ENCODE measurements around the gene CAVIN1. TPM values are rescaled to one million over a fixed set of nuclear protein-coding genes. Genes with fewer than 3 reads are reported as not detected.
"Not testable (repeated sequence)": the region's sequence is repeated elsewhere in the genome, so short reads cannot be mapped to it uniquely, and the experiment has no call there.

CAVIN1 gene
- total RNA-seq, 1 donor from 2014 or later = 8.2 TPM

DNA sequence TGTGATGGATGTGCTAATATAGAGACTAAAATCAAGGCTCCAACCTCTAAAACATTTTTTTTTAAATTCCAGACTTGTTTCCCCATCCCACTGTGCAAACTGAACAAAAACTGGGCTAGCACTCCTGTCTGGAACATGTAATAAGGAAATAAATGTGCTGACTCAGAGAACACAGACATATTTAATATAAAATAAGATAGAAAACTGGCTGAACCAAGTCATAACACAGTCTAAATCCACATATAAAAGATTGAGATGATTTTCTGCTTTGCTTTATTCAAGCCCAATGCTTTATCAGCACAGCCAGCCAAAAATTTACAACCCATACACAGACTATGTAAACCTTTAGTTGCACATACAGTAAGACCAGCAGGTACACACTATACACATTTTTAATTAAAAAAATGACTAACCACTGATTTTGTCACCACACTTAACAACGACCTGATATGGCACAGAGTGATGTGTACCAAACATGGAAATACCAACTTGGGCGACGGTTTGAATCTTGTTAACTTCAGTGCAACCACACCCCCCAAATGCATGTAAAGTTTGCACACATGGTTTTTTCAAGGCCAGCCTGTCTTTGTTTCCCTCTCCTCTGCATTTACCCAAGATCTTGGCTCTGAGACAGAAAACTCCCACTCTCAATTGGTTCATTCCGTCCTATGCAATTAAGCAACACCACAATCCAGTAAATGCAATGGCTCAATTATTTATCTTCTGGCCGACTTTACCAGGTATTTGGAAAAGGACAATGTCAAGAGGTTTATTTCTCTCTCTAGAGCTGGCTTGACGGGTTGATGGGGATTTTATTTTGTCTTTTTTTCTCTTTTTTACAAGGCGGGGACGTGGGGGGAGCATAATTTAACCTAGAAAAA is 36.0 kb downstream of the CAVIN1 start:
- FAIRE-seq = no peak
- no peak for DNase-seq (ENCODE audit: low spot score in 2 of 2)

DNA sequence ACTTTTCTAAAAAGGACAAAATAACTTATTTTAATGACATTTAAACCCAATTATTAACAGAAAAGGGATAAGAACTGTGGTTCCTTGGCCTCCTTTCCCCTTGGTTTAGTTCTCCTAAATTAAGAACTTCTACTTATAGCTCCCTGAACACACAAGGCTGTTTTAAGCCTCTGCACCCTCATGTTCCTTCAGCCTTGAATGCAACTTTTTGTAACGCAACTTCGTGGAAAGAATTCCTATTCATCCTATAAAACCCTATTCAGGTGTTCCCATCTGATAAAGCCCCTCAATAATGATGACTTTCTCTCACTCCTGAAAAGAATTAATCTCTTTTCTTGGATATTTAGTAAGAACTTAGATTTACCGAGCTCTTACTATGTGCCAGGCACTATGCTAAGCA is 41.2 kb downstream of the CAVIN1 start:
- FAIRE-seq (no peak), DNase-seq (ENCODE audit: low spot score in 2 of 2) (no peak)

DNA sequence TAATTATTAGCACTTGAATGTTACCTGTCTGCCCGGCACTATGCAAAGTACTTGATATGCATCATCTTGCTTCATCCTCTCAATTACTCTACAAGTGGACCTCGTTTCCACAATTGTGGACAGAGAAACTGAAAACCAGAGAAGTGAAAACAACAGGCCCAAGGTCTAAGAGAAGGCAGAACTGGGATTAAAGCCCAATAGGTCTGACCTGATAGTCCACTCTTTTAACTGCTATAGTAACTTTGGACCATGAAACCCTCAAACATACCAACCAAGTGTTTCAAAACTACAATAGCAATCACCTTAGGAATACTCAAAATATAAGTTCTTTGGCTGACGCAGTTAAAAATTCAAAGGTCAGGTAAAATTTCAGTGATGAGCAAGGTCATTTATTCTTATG is 42.1 kb downstream of the CAVIN1 start:
- FAIRE-seq (no peak), DNase-seq (ENCODE audit: low spot score in 2 of 2) (no peak)

DNA sequence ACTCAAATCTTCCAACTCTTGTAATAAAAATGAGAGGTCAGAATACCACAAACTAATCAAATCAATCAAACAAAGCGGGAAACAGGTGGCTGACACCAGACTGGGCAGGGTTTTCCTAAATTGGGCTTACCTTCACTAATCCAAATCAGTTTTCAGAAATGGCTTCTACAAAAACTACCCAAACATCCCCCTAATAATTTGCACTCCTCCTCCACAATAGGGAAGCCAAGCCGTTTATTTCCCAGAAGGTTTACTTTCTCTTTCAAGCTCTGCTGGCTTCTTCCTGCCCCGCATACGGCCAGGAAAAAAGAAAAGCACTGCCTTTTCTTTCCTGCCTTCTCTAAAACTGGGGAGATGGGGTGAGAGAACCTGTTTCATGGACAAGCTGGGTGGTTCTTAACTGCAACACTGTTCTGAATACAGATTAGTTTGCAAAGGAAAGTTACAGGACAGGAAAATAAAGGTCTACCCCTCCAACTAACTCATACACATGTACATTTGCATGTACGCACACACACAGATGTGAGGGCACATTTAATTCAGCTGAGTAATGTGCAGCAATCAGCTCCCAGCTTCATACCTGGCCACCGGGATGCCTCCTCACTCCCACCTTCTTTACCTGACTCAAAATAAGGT is 44.0 kb downstream of the CAVIN1 start:
- DNase-seq (ENCODE audit: low spot score in 2 of 2) (no peak), FAIRE-seq (no peak)

DNA sequence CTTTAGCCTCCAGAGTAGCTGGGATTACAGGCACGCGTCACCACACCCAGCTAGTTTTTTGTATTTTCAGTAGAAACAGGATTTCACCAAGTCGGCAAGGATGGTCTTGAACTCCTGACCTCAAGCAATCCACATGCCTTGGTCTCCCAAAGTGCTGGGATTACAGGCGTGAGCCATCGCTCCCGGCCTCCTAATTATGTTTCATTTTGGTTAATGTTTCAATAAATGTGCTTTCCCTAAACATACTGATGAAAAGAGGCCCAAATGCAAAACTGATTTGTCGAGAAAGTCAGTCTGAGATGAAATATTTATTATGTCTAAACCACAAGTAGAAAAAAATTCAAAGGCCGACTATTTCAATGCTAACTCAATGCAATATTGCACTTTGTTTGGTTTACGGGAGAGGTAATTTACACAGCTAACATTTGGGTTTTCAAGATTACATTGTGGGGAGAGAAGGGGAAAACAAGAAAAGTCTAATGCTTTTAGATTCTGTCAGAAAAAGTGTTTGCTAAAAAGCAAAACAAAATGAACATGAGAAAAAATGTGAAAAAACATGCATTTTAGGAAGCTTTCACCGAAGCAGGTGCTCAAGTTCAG is 44.6 kb downstream of the CAVIN1 start:
- DNase-seq (ENCODE audit: low spot score in 2 of 2) (no peak), FAIRE-seq (no peak)

DNA sequence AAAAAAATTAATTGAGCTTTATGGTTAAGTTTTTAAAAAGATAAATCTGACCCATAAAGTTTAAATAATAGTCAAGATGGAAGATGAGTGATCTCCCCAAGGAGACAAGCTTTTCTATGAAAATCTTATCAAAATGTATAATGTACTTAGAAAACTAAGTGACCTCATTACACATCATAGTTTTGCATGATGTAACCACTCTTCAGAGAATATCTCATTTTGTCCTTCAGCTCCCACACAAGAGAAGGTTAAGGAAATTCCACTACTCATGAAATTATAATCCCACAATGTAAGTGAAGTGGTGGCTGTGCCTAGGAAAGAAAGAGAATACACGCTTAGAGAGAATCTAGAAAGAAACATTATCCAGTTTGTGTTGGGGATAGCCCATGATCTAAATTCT is 49.2 kb downstream of the CAVIN1 start:
- DNase-seq (ENCODE audit: low spot score in 2 of 2) (no peak), FAIRE-seq (no peak)

DNA sequence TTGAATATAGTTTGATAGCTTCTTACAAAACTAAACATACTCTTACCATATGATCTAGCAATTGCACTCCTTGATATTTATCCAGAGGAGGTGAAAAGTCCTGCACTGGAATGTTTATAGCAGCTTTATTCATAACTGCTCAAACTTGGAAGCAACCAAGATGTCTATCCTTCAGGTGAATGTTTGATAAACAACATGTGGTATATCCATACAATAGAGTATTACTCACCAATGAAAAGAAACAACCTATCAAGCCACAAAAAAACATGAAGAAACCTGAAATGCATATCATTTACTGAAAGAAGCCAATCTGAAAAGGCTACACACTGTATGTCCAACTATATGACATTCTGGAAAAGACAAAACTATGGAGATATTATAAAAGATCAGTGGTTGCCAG is 50.9 kb downstream of the CAVIN1 start:
- no peak for DNase-seq (ENCODE audit: low spot score in 2 of 2)
- no peak for FAIRE-seq

DNA sequence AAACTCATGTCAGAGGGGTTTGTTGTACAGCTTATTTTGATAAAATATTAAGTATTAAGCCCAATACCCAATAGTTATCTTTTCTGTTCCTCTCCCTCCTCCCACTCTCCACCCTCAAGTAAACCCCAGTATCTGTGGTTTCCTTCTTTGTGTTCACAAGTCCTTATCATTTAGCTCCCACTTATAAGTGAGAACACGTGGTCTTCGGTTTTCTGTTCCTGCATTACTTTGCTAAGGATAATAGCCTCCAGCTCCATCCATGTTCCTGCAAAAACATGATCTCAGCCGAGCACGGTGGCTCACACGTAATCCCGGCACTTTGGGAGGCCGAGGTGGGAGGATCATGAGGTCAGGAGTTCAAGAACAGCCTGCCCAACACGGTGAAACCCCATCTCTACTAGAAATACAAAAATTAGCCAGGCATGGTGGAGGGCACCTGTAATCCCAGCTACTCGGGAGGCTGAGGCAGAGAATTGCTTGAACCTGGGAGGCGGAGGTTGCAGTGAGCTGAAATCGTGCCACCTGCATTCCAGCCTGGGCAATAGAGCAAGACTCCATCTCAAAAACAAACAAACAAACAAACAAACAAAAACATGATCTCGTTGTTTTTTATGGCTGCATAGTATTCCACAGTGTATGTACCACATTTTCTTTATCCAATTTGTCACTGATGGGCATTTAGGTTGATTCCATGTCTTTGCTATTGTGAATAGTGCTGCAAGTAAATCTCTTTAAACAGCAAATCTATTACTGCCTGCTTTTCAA is 54.1 kb downstream of the CAVIN1 start:
- FAIRE-seq; DNase-seq (ENCODE audit: low spot score in 2 of 2): not testable (repeated sequence)

DNA sequence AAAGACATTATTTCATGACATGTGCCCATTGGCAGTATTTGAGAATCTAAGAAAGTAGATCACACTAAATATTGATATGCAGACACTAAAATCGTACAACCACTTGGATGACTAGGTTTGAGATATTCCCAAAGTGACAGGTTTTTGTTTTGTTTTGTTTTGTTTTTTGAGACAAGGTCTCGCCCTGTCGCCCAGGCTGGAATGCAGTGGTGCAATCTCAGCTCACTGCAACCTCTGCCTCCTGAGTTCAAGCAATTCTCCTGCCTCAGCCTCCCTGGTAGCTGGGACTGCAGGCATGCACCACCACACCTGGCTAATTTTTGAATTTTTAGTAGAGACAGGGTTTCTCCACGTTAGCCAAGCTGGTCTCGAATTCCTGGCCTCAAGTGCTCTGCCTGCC is 54.7 kb downstream of the CAVIN1 start:
- DNase-seq (ENCODE audit: low spot score in 2 of 2); FAIRE-seq: not testable (repeated sequence)

DNA sequence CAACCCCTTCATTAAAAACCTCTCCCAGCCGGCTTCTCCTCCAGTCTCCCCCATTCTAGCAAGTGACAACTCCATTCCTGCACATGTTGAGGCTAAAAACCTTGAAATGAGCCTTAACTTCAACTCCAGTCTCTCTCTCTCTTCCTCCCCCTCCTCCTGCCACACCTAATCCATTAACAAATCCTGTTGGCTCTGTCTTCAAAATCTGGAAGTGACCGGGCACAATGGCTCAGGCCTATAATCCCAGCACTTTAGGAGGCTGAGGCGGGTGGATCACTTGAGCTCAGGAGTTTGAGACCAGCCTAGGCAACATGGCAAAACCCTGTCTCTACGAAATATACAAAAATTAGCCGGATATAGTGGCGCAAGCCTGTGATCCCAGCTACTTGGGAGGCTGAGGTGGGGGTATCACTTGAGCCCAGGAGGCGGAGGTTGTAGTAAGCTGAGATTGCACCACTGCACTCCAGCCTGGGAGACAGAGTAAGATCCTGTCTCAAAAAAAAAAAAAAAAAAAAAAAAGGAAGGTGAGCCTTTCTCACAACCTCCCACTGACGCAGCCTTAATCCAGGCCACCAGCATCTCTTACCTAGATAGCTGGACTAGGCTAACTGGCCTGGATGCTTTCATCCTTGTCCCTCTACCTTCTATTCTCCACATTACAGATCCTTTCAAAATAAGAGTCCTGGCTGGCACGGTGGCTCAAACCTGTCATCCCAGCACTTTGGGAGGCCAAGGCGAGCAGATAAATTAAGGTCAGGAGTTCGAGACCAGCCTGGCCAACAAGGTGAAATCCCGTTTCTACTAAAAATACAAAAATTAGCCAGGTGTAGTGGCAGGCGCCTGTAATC is 56.7 kb downstream of the CAVIN1 start:
- not testable (repeated sequence) for FAIRE-seq; DNase-seq (ENCODE audit: low spot score in 2 of 2)

DNA sequence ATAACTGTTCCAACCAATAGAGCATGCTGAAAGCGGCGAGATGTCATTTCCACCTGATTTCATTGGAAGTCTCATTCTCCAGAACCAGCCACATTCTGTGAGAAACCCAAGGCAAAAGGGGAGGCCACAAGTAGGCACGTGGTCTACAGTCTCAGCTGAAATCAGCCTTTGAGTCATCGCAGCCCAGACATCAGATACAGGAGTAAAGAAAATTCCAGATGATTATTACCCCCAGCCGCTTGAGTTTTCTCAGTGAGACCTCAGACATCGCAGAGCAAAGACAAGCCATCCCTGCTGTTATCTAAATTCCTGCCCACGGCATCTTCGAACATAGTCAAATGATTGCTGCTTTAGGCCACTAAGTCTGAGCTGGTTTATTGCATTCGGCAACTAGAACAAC is 57.9 kb downstream of the CAVIN1 start:
- DNase-seq (ENCODE audit: low spot score in 2 of 2) (no peak), FAIRE-seq (no peak)

DNA sequence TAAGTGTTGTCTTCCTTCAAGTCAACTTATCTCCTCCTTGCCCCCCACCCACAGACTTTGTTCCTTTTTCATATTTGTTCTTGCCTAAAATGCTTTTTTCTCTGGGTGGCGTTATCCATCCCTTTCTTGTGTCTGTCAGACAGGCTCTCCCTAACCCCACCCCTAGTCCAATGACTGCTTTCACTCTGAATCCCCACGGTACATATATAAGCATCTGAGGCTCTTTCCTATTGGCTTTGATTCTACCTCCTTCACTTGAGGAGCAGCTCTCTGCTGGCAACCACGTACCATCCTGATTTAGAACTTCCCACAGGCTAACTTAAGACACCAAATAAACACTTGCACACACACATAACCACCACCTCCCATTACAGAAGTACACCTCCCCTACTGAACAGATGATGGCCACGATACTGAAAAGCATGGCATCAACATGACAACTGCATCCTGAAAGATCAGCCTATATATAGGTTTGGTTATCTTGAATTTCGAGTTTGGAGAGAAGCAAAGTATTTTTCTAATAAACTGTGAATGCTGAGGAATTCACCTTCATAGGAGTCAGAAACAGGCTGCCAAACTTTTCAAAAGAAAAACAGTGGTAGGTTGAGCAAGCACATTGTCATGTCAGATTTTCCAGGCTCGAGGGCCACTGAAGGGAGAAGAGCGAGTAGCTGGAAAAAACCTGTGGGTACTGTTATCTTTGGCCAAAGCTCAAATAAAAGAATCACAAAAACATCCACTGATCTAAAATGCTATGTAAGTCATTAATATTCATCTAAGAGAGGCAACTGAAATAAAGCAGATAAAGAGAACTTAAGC is 59.1 kb downstream of the CAVIN1 start:
- FAIRE-seq (no peak), DNase-seq (ENCODE audit: low spot score in 2 of 2) (no peak)

DNA sequence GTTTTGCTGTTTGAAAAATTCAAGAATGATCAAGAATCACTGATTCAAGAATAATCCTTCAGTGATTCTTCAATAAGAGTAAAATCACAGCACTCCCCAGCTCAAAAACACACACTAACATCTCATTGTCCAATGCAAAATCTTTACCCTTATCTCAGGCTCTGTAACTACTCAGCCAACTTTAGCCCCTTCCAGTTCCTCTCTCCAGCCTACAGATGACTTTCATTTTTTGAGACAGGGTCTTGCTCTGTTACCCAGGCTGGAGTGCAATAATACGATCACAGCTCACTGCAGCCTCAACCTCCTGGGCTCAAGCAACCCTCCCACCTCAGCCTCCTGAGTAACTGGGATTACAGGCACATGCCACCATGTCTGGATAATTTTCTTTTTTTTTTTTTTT is 59.8 kb downstream of the CAVIN1 start:
- no peak for DNase-seq (ENCODE audit: low spot score in 2 of 2)
- no peak for FAIRE-seq

DNA sequence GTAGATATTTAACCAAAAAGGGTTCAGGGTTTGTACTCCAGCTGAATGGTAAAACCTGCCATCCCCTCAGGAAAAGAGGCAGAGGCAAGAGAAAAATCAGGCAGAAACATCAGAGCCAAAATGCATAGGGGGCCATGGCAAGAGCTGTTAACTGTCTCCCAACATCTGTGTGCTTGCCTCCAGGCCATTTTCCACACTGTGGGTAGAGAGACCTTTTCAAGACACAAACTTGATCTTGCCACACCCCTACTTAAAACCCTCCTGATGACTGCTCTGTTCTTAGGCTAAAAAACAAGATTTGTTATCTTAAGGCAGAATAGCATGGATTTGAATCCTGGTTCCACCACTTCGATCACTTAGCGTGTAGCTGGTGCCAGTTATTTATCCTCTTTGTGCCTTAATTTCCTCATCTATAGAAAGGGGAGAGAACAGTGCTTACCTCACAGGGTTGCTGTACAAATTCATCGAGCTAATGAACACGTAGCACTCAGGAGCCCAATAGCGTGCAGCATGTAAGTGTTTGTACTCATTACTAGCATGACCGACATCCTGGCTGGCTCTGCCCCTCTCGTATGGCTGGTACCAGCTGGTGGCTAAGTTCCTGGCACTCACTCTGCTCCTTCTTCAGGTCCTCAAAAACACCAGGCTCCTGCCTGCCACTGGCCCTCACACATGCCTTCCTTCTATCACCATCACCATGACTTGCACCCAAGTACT is 60.7 kb downstream of the CAVIN1 start:
- no peak for DNase-seq (ENCODE audit: low spot score in 2 of 2)
- FAIRE-seq = no peak

DNA sequence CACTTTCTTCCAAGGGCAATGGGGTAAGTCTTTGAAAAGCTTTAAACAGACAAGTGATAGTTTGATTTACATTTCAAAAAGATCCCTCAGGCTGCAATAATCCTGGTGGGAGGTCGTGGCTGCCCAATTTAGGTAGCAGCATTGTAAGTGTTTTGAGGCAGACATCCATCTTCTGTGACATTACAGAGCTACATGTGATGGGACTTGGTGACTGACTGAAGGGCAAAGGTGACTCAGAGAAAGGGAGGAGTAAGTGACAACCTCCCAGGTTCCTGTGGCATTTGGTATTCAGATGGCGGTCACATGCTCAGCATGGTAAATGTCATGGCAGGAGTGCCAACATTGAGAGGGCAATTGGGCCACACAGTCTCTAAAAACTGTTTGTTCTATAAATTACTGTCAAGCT is 61.3 kb downstream of the CAVIN1 start:
- FAIRE-seq (no peak), DNase-seq (ENCODE audit: low spot score in 2 of 2) (no peak)

DNA sequence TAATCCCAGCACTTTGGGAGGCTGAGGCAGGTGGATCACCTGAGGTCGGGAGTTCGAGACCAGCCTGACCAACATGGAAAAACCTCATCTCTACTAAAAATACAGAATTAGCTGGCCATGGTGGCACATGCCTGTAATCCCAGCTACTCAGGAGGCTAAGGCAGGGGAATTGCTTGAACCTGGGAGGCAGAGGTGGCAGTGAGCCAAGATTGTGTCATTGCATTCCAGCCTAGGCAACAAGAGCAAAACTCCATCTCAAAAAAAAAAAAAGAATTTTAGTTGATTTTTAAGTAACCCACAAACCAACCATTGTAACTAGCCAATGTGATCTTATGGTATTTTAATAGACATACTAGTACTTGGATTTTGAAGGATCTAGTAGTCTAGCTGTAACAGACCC is 62.7 kb downstream of the CAVIN1 start:
- DNase-seq (ENCODE audit: low spot score in 2 of 2); FAIRE-seq: not testable (repeated sequence)

DNA sequence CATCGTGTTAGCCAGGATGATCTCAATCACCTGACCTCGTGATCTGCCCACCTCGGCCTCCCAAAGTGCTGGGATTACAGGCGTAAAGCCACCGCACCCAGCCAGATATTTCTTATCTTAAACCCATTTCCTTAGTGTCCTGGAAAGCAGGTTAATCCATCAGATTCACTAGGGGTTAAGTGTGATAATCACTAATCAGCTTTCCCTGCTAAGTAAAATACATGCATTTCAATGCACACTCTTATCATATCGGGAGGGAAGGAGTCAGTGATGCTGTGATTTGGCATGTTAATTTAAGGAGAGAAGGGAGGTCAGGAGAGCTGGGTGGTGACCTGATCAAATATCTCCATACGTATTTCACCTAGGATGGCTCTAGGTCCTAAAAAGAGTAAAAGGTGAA is 63.9 kb downstream of the CAVIN1 start:
- DNase-seq (ENCODE audit: low spot score in 2 of 2) (no peak), FAIRE-seq (no peak)

DNA sequence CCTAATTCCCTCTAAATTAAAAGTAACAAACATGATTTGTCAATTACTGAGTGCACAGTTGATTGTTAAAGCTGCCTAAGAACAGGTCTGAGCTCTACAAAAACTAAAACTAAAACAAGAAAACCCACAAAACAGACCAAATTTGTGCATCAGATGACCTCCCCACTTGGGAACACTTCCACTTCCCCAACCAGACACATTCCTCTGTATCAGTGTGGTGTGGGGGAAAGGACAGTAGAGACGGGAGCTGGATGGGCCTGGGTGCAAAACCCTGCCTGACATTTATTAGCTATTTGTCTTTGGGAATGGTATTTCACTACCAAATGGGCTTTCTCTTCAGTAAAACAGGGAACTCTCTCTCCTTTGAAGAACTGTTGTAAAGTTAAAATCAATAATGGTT is 64.6 kb downstream of the CAVIN1 start:
- no peak for FAIRE-seq
- no peak for DNase-seq (ENCODE audit: low spot score in 2 of 2)

Measured in frontal cortex (tissue), 4 donors.